Vagina (tissue), 2 donors: ENCODE results near the gene TSPAN9. TPM values are rescaled to one million over a fixed set of nuclear protein-coding genes. Genes with fewer than 3 reads are reported as not detected.

Experiments used
- DNase-seq, 2 donors: peaks; one replicate each; pipeline ENCODE4 v3.0.0-alpha.2; 2017; ENCODE audit errors: extremely low spot score in 2 of 2
- H3K27ac ChIP-seq: fragments of 200-600 bp; sonication (generic); one replicate; pipeline ENCODE4 v1.5.1; 2019
- H3K27me3 ChIP-seq: fragments of 200-600 bp; sonication (generic); one replicate; pipeline ENCODE4 v1.5.1; 2019
- H3K36me3 ChIP-seq, 2 donors: fragments of 200-600 bp; sonication (generic); one replicate each; pipeline ENCODE4 v1.5.1; 2017 to 2019
- H3K4me1 ChIP-seq: fragments of 200-600 bp; sonication (generic); one replicate; pipeline ENCODE4 v1.5.1; 2019
- H3K4me3 ChIP-seq, 2 donors: fragments of 200-600 bp; sonication (generic); 1 replicate in 1 of 2; 2 replicates in 1 of 2; pipeline ENCODE4 v1.5.1; 2016 to 2019
- H3K9me3 ChIP-seq: fragments of 200-600 bp; sonication (generic); one replicate; pipeline ENCODE4 v1.5.1; 2019
- CTCF ChIP-seq, 3 experiments: fragments of 450-650 bp in 2 of 3; fragments of 200-600 bp in 1 of 3; sonication (generic) in 1 of 3; IDR thresholded peaks; one replicate each; pipeline ENCODE4 v1.5.1; 2017 to 2019; ENCODE audit warnings: antibody characterized with exemption in 3 of 3, mild to moderate bottlenecking in 2 of 3, moderate library complexity in 2 of 3
- POLR2A ChIP-seq, 2 donors: fragments of 450-650 bp; IDR thresholded peaks; one replicate each; pipeline ENCODE4 v1.6.1; 2017; ENCODE audit warnings: antibody characterized with exemption in 2 of 2, mild to moderate bottlenecking in 2 of 2, moderate library complexity in 2 of 2
- POLR2AphosphoS5 ChIP-seq, 2 donors: sonication (generic); formaldehyde crosslinking; IDR thresholded peaks; one replicate each; pipeline ENCODE4 v1.9.0; 2017; ENCODE audit warnings: antibody characterized with exemption in 2 of 2, mild to moderate bottlenecking in 2 of 2, low read depth in 1 of 2; ENCODE audit not compliant: insufficient read depth in 1 of 2
- intact Hi-C: fragments of 100-400 bp; cut with DNase I; formaldehyde crosslinking; loops from one replicate; pipeline ENCODE4 v1.15.1; 2023
- total RNA-seq: library from RNA; depleted of rRNA; stranded (reverse); fragments of >200 nt; gene quantifications from one replicate; pipeline ENCODE4 v1.2.3, GENCODE V29; 2016

Gene TSPAN9
- total RNA-seq, 1 donor from 2014 or later: 32.2 TPM

DNA sequence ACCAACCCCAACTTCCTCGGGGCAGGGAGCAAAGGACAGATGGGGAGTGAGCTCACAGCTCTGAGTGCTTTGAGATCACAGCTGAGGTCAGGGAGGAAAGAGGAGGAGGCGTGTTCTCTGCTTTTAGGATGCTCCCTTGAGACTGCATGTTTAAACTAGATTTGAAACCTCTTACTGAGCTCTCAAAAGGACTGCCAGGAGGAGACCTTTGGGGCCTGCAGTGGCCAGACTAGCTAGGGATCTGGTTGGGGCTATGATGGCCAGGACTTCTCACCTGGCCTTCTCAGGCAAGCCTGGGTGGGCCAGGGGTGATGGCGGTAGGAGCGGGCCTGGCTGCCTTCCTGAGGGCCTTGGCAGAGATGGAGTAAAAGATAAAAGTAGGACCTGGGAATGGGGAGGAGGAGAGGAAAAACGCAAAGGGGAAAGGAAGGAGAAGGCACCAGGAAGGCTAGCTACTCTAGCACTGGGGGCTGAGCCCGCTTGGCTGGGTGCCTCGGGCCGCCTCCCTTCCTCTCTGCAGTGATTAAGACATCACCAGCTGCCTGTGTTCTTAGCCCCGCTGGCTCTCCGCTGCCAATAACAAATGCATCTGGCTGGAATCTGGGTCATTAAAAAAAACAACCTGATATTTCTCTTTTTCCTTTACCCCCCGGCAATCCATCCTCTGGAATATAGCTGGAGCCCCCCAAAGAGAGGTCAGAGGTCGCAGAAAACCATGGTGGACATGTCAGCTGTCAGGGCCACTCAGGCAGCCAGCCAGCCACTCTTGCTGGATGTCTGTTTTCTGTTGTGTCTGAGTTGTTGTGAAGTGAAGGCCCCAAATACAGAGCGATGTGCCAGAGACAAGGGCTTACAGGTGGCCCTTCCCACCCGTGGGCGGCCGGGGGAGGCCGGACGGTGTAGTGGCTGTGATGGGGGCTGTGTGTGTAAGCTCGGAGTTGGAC lies 141.3 kb downstream of the TSPAN9 start:
- intact Hi-C loops: loop anchor here (5.0 kb wide), 1 partner anchor 34 kb away; no protein-coding TSS in a partner anchor
- no peaks in the 10 kb centered on the region for H3K27me3 ChIP-seq
- DNase-seq: no peak
- H3K4me3 ChIP-seq: peak overlapping the region in 1 of 2 donors; percentile 5
- TF ChIP-seq CTCF (IDR thresholded peaks at IDR 0.05): no peak
- TF ChIP-seq POLR2A (IDR thresholded peaks at IDR 0.05): no peak
- TF ChIP-seq POLR2AphosphoS5 (IDR thresholded peaks at IDR 0.05; ENCODE audit: insufficient read depth in 1 of 2, low read depth in 1 of 2): peak; percentile 52 to 54
- peak overlapping the region; percentile 85 for H3K27ac ChIP-seq
- H3K36me3 ChIP-seq: no peaks in the 10 kb centered on the region
- H3K4me1 ChIP-seq: peaks cover 58% of the 10 kb centered on the region
- no peaks in the 10 kb centered on the region for H3K9me3 ChIP-seq

DNA sequence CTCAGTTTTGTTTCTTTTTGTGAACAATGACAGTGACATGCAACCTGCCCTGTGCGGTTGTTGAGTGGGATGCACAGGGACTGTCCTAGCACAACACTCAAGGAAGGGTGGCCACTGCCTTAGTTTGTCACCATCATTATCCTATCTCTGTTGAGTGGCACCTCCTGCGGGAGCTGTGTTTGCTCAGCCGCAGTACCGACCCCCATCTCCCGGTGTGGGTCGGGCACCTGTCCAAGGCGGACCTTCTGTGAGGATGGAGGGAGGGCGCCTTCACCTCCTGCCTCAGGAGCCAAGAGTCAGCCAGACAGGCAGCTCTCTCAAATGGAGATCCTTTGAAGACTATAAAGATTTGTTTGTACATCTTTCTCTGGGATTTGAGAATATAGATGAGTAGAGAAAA lies 142.1 kb downstream of the TSPAN9 start:
- TF ChIP-seq POLR2AphosphoS5 (IDR thresholded peaks at IDR 0.05; ENCODE audit: insufficient read depth in 1 of 2, low read depth in 1 of 2) (no peak), CTCF (IDR thresholded peaks at IDR 0.05) (no peak), POLR2A (IDR thresholded peaks at IDR 0.05) (no peak)
- Histone ChIP-seq H3K36me3 (no peaks in the 10 kb centered on the region), H3K27me3 (no peaks in the 10 kb centered on the region), H3K4me3 (no peak overlapping the region), H3K9me3 (no peaks in the 10 kb centered on the region), H3K27ac (peak overlapping the region; percentile 85), H3K4me1 (peaks cover 56% of the 10 kb centered on the region)
- DNase-seq: no peak
- intact Hi-C loops: loop anchor here (5.0 kb wide), 1 partner anchor 33 kb away; no protein-coding TSS in a partner anchor

GRCh38 chr12:3220382-3221321 lies 143.5 kb downstream of the TSPAN9 start:
- TF ChIP-seq POLR2A (IDR thresholded peaks at IDR 0.05): no peak
- TF ChIP-seq POLR2AphosphoS5 (IDR thresholded peaks at IDR 0.05; ENCODE audit: insufficient read depth in 1 of 2, low read depth in 1 of 2): no peak
- TF ChIP-seq CTCF (IDR thresholded peaks at IDR 0.05): no peak
- peaks cover 44% of the 10 kb centered on the region for H3K4me1 ChIP-seq
- DNase-seq: no peak
- no peak overlapping the region for H3K4me3 ChIP-seq
- no peak overlapping the region for H3K27ac ChIP-seq
- no peaks in the 10 kb centered on the region for H3K9me3 ChIP-seq
- intact Hi-C loops: no loop called here
- H3K27me3 ChIP-seq: no peaks in the 10 kb centered on the region
- no peaks in the 10 kb centered on the region for H3K36me3 ChIP-seq

GRCh38 chr12:3222306-3222705 lies 145.1 kb downstream of the TSPAN9 start:
- Histone ChIP-seq H3K9me3 (no peaks in the 10 kb centered on the region), H3K4me3 (no peak overlapping the region), H3K4me1 (peaks cover 34% of the 10 kb centered on the region), H3K27ac (no peak overlapping the region), H3K36me3 (no peaks in the 10 kb centered on the region), H3K27me3 (no peaks in the 10 kb centered on the region)
- intact Hi-C loops: no loop called here
- TF ChIP-seq CTCF (IDR thresholded peaks at IDR 0.05) (no peak), POLR2A (IDR thresholded peaks at IDR 0.05) (no peak), POLR2AphosphoS5 (IDR thresholded peaks at IDR 0.05; ENCODE audit: insufficient read depth in 1 of 2, low read depth in 1 of 2) (no peak)
- DNase-seq: no peak
